HepG2 (cell line): ENCODE results near the gene CFAP100. TPM values are rescaled to one million over a fixed set of nuclear protein-coding genes. Genes with fewer than 3 reads are reported as not detected.

ENCODE experiments used
- ATAC-seq: fragments of 200-7000 bp; cut with Tn5 transposase; 3 replicates; pipeline ENCODE4 v1.9.1; 2020; ENCODE audit warnings: mild to moderate bottlenecking, moderate library complexity
- BruUV-seq: library from RNA; stranded (reverse); fragments of 400-500 nt; replicated peaks from 2 replicates; lab custom pipeline; 2021; lab: Mats Ljungman, UMichigan
- CTCF ChIA-PET: fragments of 300-600 bp; formaldehyde crosslinking; extraction: SDS; loops from one replicate; lab custom pipeline; 2021; ENCODE audit warnings: low total read pairs, inconsistent platforms, low intra/inter-chr PET ratio; lab: Yijun Ruan, JAX
- POLR2A ChIA-PET: fragments of 350-600 bp; sonication (Branson Sonifier 250); formaldehyde crosslinking; loops from one replicate; lab custom pipeline; 2020; ENCODE audit warnings: antibody characterized with exemption, inconsistent platforms; lab: Yijun Ruan, JAX
- DNase-seq: peaks from one replicate; pipeline ENCODE4 v3.0.0-alpha.2; 2015; ENCODE audit warnings: low spot score
- FAIRE-seq: peaks from 3 replicates; lab custom pipeline; 2011; peaks lifted over from hg19 to GRCh38; lab: Jason Lieb, UNC
- H2AFZ ChIP-seq: one replicate; pipeline ENCODE4 v1.6.1; 2011; ENCODE audit warnings: low read length, inconsistent platforms
- H3K27ac ChIP-seq: fragments of 300-600 bp; 3 replicates; pipeline ENCODE4 v1.8.0; 2011; ENCODE audit warnings: mixed run types, mild to moderate bottlenecking, mixed read lengths, low read length, inconsistent platforms; ENCODE audit not compliant: insufficient read depth; ENCODE audit errors: extremely low read length
- H3K27me3 ChIP-seq, 2 experiments: fragments of 200-600 bp in 1 of 2; 2 replicates in 1 of 2; 3 replicates in 1 of 2; pipeline versions ENCODE4 v1.6.0 to v1.8.0; 2011; ENCODE audit warnings: low read length in 2 of 2, mild to moderate bottlenecking in 2 of 2, moderate library complexity in 2 of 2, inconsistent platforms in 1 of 2; ENCODE audit not compliant: insufficient read depth in 2 of 2, control insufficient read depth in 1 of 2
- H3K36me3 ChIP-seq, 2 experiments: fragments of 200-600 bp in 1 of 2; replicated peaks in 1 of 2; 2 replicates in 1 of 2; 3 replicates in 1 of 2; pipeline versions ENCODE4 v1.5.1 to v1.8.0; 2011; ENCODE audit warnings: low read length in 2 of 2, inconsistent platforms in 1 of 2; ENCODE audit not compliant: insufficient read depth in 2 of 2, control insufficient read depth in 1 of 2
- H3K4me1 ChIP-seq: 2 replicates; pipeline ENCODE4 v1.5.1; 2012; ENCODE audit warnings: low read length, inconsistent platforms; ENCODE audit not compliant: insufficient read depth
- H3K4me2 ChIP-seq: 2 replicates; pipeline ENCODE4 v1.6.0; 2011; ENCODE audit warnings: low read depth, low read length, inconsistent platforms
- H3K4me3 ChIP-seq, 3 experiments: fragments of 200-600 bp in 1 of 3; sonication (generic), shearing (Covaris generic) in 1 of 3; replicated peaks in 1 of 3; 2 replicates each; pipeline ENCODE4 v1.5.1; 2011 to 2016; ENCODE audit warnings: low read length in 3 of 3, inconsistent platforms in 2 of 3, low read depth in 2 of 3, mild to moderate bottlenecking in 2 of 3, control low read depth in 1 of 3, mixed read lengths in 1 of 3; ENCODE audit not compliant: insufficient read depth in 1 of 3
- H3K79me2 ChIP-seq: one replicate; pipeline ENCODE4 v1.6.1; 2011; ENCODE audit warnings: low read length, inconsistent platforms; ENCODE audit not compliant: insufficient read depth
- H3K9ac ChIP-seq: 2 replicates; pipeline ENCODE4 v1.6.0; 2011; ENCODE audit warnings: mild to moderate bottlenecking, low read depth, low read length, inconsistent platforms; ENCODE audit not compliant: insufficient read depth
- H3K9me3 ChIP-seq: 2 replicates; pipeline ENCODE4 v1.5.1; 2012; ENCODE audit warnings: mild to moderate bottlenecking, low read length
- H4K20me1 ChIP-seq: 2 replicates; pipeline ENCODE4 v1.6.0; 2011; ENCODE audit warnings: inconsistent platforms, mild to moderate bottlenecking, low read length, moderate library complexity; ENCODE audit not compliant: insufficient read depth
- ARID2 ChIP-seq: sonication (generic); formaldehyde crosslinking; IDR thresholded peaks from 2 replicates; pipeline ENCODE4 v1.8.1; 2022; ENCODE audit warnings: mild to moderate bottlenecking, missing genetic modification reagents, borderline replicate concordance
- FOSL1 ChIP-seq: sonication (generic); formaldehyde crosslinking; IDR thresholded peaks from 2 replicates; pipeline ENCODE4 v1.9.0; 2021; ENCODE audit warnings: missing genetic modification reagents, borderline replicate concordance
- HOXA7 ChIP-seq: sonication (generic); formaldehyde crosslinking; IDR thresholded peaks from 2 replicates; pipeline ENCODE4 v1.8.1; 2022; ENCODE audit warnings: mild to moderate bottlenecking, missing genetic modification reagents, moderate library complexity
- KIAA2018 ChIP-seq: sonication (generic); formaldehyde crosslinking; IDR thresholded peaks from 2 replicates; pipeline ENCODE4 v1.5.0; 2020; ENCODE audit warnings: mild to moderate bottlenecking, missing genetic modification reagents, borderline replicate concordance
- MNT ChIP-seq: fragments of 450-650 bp; IDR thresholded peaks from 2 replicates; pipeline ENCODE4 v1.6.1; 2016
- MTERF4 ChIP-seq: sonication (generic); formaldehyde crosslinking; IDR thresholded peaks from 2 replicates; pipeline ENCODE4 v1.8.0; 2023; ENCODE audit warnings: mild to moderate bottlenecking, missing genetic modification reagents
- NR2F2 ChIP-seq: IDR thresholded peaks from 2 replicates; pipeline ENCODE4 v1.6.1; 2012; ENCODE audit warnings: low read depth, inconsistent platforms, borderline replicate concordance
- SETDB1 ChIP-seq: sonication (generic); formaldehyde crosslinking; IDR thresholded peaks from 2 replicates; pipeline ENCODE4 v1.5.1; 2020; ENCODE audit warnings: missing genetic modification reagents, mild to moderate bottlenecking, borderline replicate concordance
- SKI ChIP-seq: fragments of 450-650 bp; IDR thresholded peaks from one replicate; pipeline ENCODE4 v1.6.1; 2018; ENCODE audit warnings: mild to moderate bottlenecking; ENCODE audit not compliant: partially characterized antibody
- THAP8 ChIP-seq: sonication (generic); formaldehyde crosslinking; IDR thresholded peaks from 2 replicates; pipeline ENCODE4 v1.5.1; 2020; ENCODE audit warnings: missing genetic modification reagents, mild to moderate bottlenecking, borderline replicate concordance
- ZBTB7B ChIP-seq: sonication (generic); formaldehyde crosslinking; IDR thresholded peaks from 2 replicates; pipeline ENCODE4 v1.4.0; 2020; ENCODE audit warnings: missing genetic modification reagents
- ZNF224 ChIP-seq: sonication (generic); formaldehyde crosslinking; IDR thresholded peaks from 2 replicates; pipeline ENCODE4 v1.5.0; 2020; ENCODE audit warnings: mild to moderate bottlenecking, missing genetic modification reagents
- WGBS: methylation state at CpG from one replicate; pipeline ENCODE4 v1.1.6; 2017; ENCODE audit warnings: low lambda C conversion rate; 5-methylcytosine and 5-hydroxymethylcytosine counted together
- in situ Hi-C: cut with HindIII; loops from 2 replicates; pipeline ENCODE4 v1.10.0; 2017; ENCODE audit warnings: low pct_unique_long_range_greater_than_20kb; ENCODE audit not compliant: extremely low pct_ligation_motif_present
- intact Hi-C: fragments of 100-400 bp; cut with micrococcal nuclease; formaldehyde crosslinking; loops from one replicate; pipeline ENCODE4 v1.10.0; 2022; ENCODE audit not compliant: unreplicated experiment
- polyA plus RNA-seq, 8 experiments: library from polyadenylated mRNA; depleted of rRNA in 3 of 8; stranded (reverse) in 7 of 8; unstranded in 1 of 8; fragments of >200 nt; fragmentation: Illumina TruSeq in 4 of 8; extraction: Trizol in 4 of 8; gene quantifications; 2 replicates each; pipeline versions ENCODE4 v1.2.1 to v1.2.3, GENCODE V29; 2011 to 2016; ENCODE audit warnings: low read depth in 4 of 8, missing spikeins in 1 of 8, mixed read lengths in 1 of 8; ENCODE audit not compliant: insufficient read depth in 1 of 8
- total RNA-seq, 5 experiments: library from RNA; depleted of rRNA; stranded (reverse); fragments of >200 nt; fragmentation: Illumina TruSeq; extraction: Trizol; gene quantifications; 2 replicates each; pipeline ENCODE4 v1.2.3, GENCODE V29; 2016; ENCODE audit warnings: low read depth in 1 of 5

The CFAP100 gene
- total and polyA plus RNA-seq, 2 of the 13 experiments (the other 11 are each of a cell fraction or from before 2014, with no cell fraction given) = 0.32 TPM; not detected in 1

GRCh38 chr3:126390201-126390600, 4.5 kb upstream of the CFAP100 start:
- no peaks in the 10 kb centered on the region for H3K79me2 ChIP-seq
- DNase-seq = no peak
- ChIA-PET POLR2A (no interaction called here), CTCF (interaction anchor here (1.4 to 2.9 kb wide), 8 partner anchors 123 to 256 kb away, joined by 3 to 54 read pairs (median 10); no protein-coding TSS in a partner anchor)
- in situ Hi-C loops = loop anchor here (5.0 kb wide), 1 partner anchor 143 kb away; no protein-coding TSS in a partner anchor
- H3K27me3 ChIP-seq = peaks cover 0 to 13% of the 10 kb centered on the region in 2 experiments; a peak in 1 of 5 replicates
- no peaks in the 10 kb centered on the region for H4K20me1 ChIP-seq
- BruUV-seq = no TSS peak
- peaks cover 13% of the 10 kb centered on the region for H3K4me1 ChIP-seq
- intact Hi-C loops = no loop called here
- no peak overlapping the region for H3K4me3 ChIP-seq
- FAIRE-seq = no peak
- ATAC-seq = no peak
- no peak overlapping the region for H3K9ac ChIP-seq
- 79% methylated on average over 15 of the region's 15 CpGs for WGBS
- H3K9me3 ChIP-seq = no peaks in the 10 kb centered on the region
- H2AFZ ChIP-seq = no peak overlapping the region
- TF ChIP-seq FOSL1 (CRISPR knock-in tag) (no peak), NR2F2 (no peak), MNT (no peak), KIAA2018 (no peak), SETDB1 (CRISPR knock-in tag) (no peak), MTERF4 (CRISPR knock-in tag) (no peak), SKI (no peak), HOXA7 (CRISPR knock-in tag) (no peak), ZBTB7B (no peak), ARID2 (no peak), THAP8 (CRISPR knock-in tag) (no peak), ZNF224 (no peak)
- TF ChIP-seq, all 625 proteins: peak for 0
- Histone ChIP-seq H3K36me3 (no peaks in the 10 kb centered on the region), H3K27ac (no peak overlapping the region), H3K4me2 (no peak overlapping the region)
